IMR-90 (cell line): ENCODE data around the gene KLHL41.

ENCODE experiments used
- CEBPB ChIP-seq: IDR thresholded peaks from 2 replicates; pipeline ENCODE4 v1.6.1; 2012; ENCODE audit warnings: low read depth, low read length, improper control_type of control experiment
- NFE2L2 ChIP-seq: fragments of 150-350 bp; IDR thresholded peaks from 2 replicates; pipeline ENCODE4 v1.6.1; 2016; ENCODE audit warnings: low read depth, mild to moderate bottlenecking, low read length
- POLR2A ChIP-seq: IDR thresholded peaks from 2 replicates; pipeline ENCODE4 v1.6.1; 2012; ENCODE audit warnings: mild to moderate bottlenecking, low read depth, low read length
- RAD21 ChIP-seq: IDR thresholded peaks from 2 replicates; pipeline ENCODE4 v1.6.1; 2012; ENCODE audit warnings: low read length, improper control_type of control experiment
- RCOR1 ChIP-seq: IDR thresholded peaks from 2 replicates; pipeline ENCODE4 v1.6.1; 2012; ENCODE audit warnings: mild to moderate bottlenecking, low read length, improper control_type of control experiment; ENCODE audit not compliant: insufficient replicate concordance
- RFX5 ChIP-seq: IDR thresholded peaks from 2 replicates; pipeline ENCODE4 v1.8.0; 2012; ENCODE audit warnings: low read depth, mild to moderate bottlenecking, low read length, moderate library complexity
- TF ChIP-seq, protein P1 (sequence below): fragments of 150-350 bp; IDR thresholded peaks from 2 replicates; pipeline ENCODE4 v1.6.1; 2017; ENCODE audit warnings: mild to moderate bottlenecking, antibody characterized with exemption, low read length, low read depth
- TF ChIP-seq, protein P2 (sequence below): conservative IDR thresholded peaks from 2 replicates; pipeline ENCODE4 v1.5.1; 2012; ENCODE audit warnings: mild to moderate bottlenecking, low read depth, low read length, improper control_type of control experiment

DNA sequence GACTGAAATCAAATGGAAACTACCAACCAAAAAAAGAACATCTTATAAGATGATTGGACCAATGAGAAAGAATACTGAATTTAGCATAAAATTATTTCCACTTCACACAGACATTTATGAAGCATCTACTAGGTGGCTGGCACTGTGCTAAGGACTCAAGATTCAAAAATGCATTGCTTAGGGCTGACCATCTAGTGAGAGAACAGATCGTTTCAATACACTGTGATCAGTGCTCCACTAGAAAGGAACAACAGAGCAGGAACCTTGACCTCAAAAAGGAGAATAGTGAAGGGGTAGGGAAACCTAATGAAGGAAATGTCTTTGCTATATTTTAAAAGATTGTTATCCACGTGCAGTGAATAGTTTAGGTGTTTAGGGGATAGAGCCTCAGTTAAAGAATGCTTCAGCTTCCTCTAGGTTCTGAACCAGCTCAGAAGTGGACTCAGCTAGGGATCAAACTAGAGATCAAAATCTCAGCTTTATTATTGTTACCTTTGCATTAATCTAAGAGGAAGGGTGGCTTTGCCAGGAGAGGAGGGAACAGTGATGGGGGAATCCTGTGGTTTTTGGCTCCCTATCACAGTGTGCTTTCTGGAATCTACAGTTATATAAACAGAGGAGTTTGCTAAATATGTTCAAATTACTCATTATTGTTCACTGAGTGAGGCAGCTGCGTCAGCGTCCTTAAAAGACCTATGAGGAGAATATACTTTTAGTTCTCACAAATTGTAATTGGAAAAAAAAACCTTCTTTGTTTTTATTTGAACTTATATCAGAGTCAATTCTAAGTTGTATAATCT, 46.4 kb upstream of the KLHL41 start:
- TF ChIP-seq, protein P1, sequence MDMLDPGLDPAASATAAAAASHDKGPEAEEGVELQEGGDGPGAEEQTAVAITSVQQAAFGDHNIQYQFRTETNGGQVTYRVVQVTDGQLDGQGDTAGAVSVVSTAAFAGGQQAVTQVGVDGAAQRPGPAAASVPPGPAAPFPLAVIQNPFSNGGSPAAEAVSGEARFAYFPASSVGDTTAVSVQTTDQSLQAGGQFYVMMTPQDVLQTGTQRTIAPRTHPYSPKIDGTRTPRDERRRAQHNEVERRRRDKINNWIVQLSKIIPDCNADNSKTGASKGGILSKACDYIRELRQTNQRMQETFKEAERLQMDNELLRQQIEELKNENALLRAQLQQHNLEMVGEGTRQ, result no peak
- no peak for TF ChIP-seq RAD21
- TF ChIP-seq, protein P2, sequence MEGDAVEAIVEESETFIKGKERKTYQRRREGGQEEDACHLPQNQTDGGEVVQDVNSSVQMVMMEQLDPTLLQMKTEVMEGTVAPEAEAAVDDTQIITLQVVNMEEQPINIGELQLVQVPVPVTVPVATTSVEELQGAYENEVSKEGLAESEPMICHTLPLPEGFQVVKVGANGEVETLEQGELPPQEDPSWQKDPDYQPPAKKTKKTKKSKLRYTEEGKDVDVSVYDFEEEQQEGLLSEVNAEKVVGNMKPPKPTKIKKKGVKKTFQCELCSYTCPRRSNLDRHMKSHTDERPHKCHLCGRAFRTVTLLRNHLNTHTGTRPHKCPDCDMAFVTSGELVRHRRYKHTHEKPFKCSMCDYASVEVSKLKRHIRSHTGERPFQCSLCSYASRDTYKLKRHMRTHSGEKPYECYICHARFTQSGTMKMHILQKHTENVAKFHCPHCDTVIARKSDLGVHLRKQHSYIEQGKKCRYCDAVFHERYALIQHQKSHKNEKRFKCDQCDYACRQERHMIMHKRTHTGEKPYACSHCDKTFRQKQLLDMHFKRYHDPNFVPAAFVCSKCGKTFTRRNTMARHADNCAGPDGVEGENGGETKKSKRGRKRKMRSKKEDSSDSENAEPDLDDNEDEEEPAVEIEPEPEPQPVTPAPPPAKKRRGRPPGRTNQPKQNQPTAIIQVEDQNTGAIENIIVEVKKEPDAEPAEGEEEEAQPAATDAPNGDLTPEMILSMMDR, result no peak
- TF ChIP-seq POLR2A, result no peak
- TF ChIP-seq NFE2L2, result no peak
- 0 out of 2 replicates have a peak, but pooled peaks have one; percentile 30 for TF ChIP-seq RFX5
- peak; percentile 30; the same call in 1 of the 2 replicates for TF ChIP-seq CEBPB
- no peak for TF ChIP-seq RCOR1
